PFSK-1 (cell line): ENCODE measurements around the gene NUP214.

Source experiments
- FOXP2 ChIP-seq: optimal IDR thresholded peaks from 2 replicates; pipeline ENCODE3; 2011; ENCODE audit warnings: borderline replicate concordance, control low read depth, inconsistent platforms; ENCODE audit not compliant: insufficient read depth; ENCODE audit errors: extremely low read length, extremely low read depth
- POLR2AphosphoS5 ChIP-seq: IDR thresholded peaks from 2 replicates; pipeline ENCODE4 v1.6.1; 2012; ENCODE audit warnings: low read depth, mild to moderate bottlenecking, control low read depth, low read length, moderate library complexity
- REST ChIP-seq, 2 experiments: IDR thresholded peaks; 2 replicates each; pipeline versions ENCODE4 v1.6.1 to v1.8.0; 2011 to 2012; ENCODE audit warnings: low read depth in 2 of 2, low read length in 2 of 2, control low read depth in 1 of 2, inconsistent platforms in 1 of 2, mild to moderate bottlenecking in 1 of 2, moderate library complexity in 1 of 2; ENCODE audit not compliant: insufficient read depth in 1 of 2
- SIN3A ChIP-seq: IDR thresholded peaks from 2 replicates; pipeline ENCODE4 v1.6.1; 2012; ENCODE audit warnings: mild to moderate bottlenecking, low read length, moderate library complexity, borderline replicate concordance; ENCODE audit not compliant: insufficient read depth
- TAF1 ChIP-seq: IDR thresholded peaks from 2 replicates; pipeline ENCODE4 v1.6.1; 2012; ENCODE audit warnings: low read length, control low read depth, borderline replicate concordance; ENCODE audit not compliant: insufficient read depth

GRCh38 chr9:131278702-131279111 lies 153.3 kb downstream of the NUP214 start:
- TF ChIP-seq POLR2AphosphoS5 (no peak), REST (IDR thresholded peaks at IDR 0.05; ENCODE audit: insufficient read depth in 1 of 2, low read depth in 2 of 2, low read length in 2 of 2) (no peak), FOXP2 (no peak), TAF1 (no peak), SIN3A (no peak)
